IMR-90 (cell line): ENCODE measurements around the gene CLEC16A. TPM values are rescaled to one million over a fixed set of nuclear protein-coding genes. Genes with fewer than 3 reads are reported as not detected.

ENCODE experiments used
- ATAC-seq: fragments of 200-7000 bp; cut with Tn5 transposase; 2 replicates; pipeline ENCODE4 v1.9.1; 2020; ENCODE audit warnings: low read depth, mild to moderate bottlenecking, moderate library complexity
- BruUV-seq: library from RNA; stranded (reverse); fragments of 400-500 nt; replicated peaks from 2 replicates; lab custom pipeline; 2021; lab: Mats Ljungman, UMichigan
- CTCF ChIA-PET: fragments of 300-600 bp; formaldehyde crosslinking; extraction: SDS; loops from one replicate; lab custom pipeline; 2021; ENCODE audit warnings: antibody characterized with exemption; lab: Yijun Ruan, JAX
- POLR2A ChIA-PET: fragments of 300-600 bp; sonication (Branson Sonifier 250); formaldehyde crosslinking; loops from one replicate; lab custom pipeline; 2022; ENCODE audit warnings: antibody characterized with exemption; ENCODE audit not compliant: unreplicated experiment; lab: Charles Lee
- DNase-seq: peaks from one replicate; pipeline ENCODE4 v3.0.0; 2013
- H2AFZ ChIP-seq: replicated peaks from 2 replicates; pipeline ENCODE3; 2013; ENCODE audit warnings: low read length, mild to moderate bottlenecking; ENCODE audit not compliant: poor library complexity
- H2AK5ac ChIP-seq: 2 replicates; pipeline ENCODE4 v1.6.1; 2013; ENCODE audit warnings: low read depth, low read length, inconsistent platforms
- H2AK9ac ChIP-seq: replicated peaks from 2 replicates; pipeline ENCODE3; 2013; ENCODE audit warnings: mild to moderate bottlenecking, low read depth, low read length, moderate library complexity; ENCODE audit not compliant: poor library complexity
- H2BK120ac ChIP-seq: 2 replicates; pipeline ENCODE4 v1.6.1; 2013; ENCODE audit warnings: low read depth, low read length, inconsistent platforms
- H2BK15ac ChIP-seq: 3 replicates; pipeline ENCODE4 v1.6.1; 2013; ENCODE audit warnings: low read depth, low read length, inconsistent platforms
- H2BK20ac ChIP-seq: 2 replicates; pipeline ENCODE4 v1.6.1; 2013; ENCODE audit warnings: low read depth, mild to moderate bottlenecking, inconsistent platforms, low read length, moderate library complexity
- H2BK5ac ChIP-seq: 2 replicates; pipeline ENCODE4 v1.6.1; 2013; ENCODE audit warnings: mild to moderate bottlenecking, low read depth, low read length, inconsistent platforms; ENCODE audit not compliant: poor library complexity, severe bottlenecking
- H3K14ac ChIP-seq: replicated peaks from 2 replicates; pipeline ENCODE4 v1.6.1; 2013; ENCODE audit warnings: low read depth, low read length, inconsistent platforms
- H3K18ac ChIP-seq: 2 replicates; pipeline ENCODE4 v1.6.1; 2013; ENCODE audit warnings: low read depth, low read length, control low read depth
- H3K23ac ChIP-seq: 2 replicates; pipeline ENCODE4 v1.6.1; 2013; ENCODE audit warnings: low read depth, low read length, inconsistent platforms
- H3K27ac ChIP-seq: 2 replicates; pipeline ENCODE4 v1.5.1; 2013; ENCODE audit warnings: mild to moderate bottlenecking, control low read depth, low read length; ENCODE audit not compliant: insufficient read depth
- H3K27me3 ChIP-seq: 2 replicates; pipeline ENCODE4 v1.6.1; 2013; ENCODE audit warnings: low read length; ENCODE audit not compliant: control insufficient read depth, insufficient read depth
- H3K36me3 ChIP-seq: 2 replicates; pipeline ENCODE4 v1.6.1; 2013; ENCODE audit warnings: low read length, mixed read lengths; ENCODE audit not compliant: control insufficient read depth, insufficient read depth
- H3K4ac ChIP-seq: 2 replicates; pipeline ENCODE4 v1.6.1; 2013; ENCODE audit warnings: low read depth, low read length, inconsistent platforms
- H3K4me1 ChIP-seq: 2 replicates; pipeline ENCODE4 v1.6.1; 2013; ENCODE audit warnings: low read length, mixed read lengths; ENCODE audit not compliant: control insufficient read depth, insufficient read depth
- H3K4me2 ChIP-seq: 2 replicates; pipeline ENCODE4 v1.6.1; 2013; ENCODE audit warnings: low read depth, mild to moderate bottlenecking, control low read depth, low read length, moderate library complexity
- H3K4me3 ChIP-seq: 2 replicates; pipeline ENCODE4 v1.5.1; 2013; ENCODE audit warnings: low read depth, mild to moderate bottlenecking, control low read depth, low read length, moderate library complexity; ENCODE audit not compliant: insufficient read depth
- H3K56ac ChIP-seq: 2 replicates; pipeline ENCODE4 v1.6.1; 2013; ENCODE audit warnings: low read length, inconsistent platforms; ENCODE audit not compliant: insufficient read depth; ENCODE audit errors: extremely low read depth
- H3K79me1 ChIP-seq, 2 experiments: 2 replicates each; pipeline ENCODE4 v1.6.1; 2013; ENCODE audit warnings: low read length in 2 of 2, inconsistent platforms in 1 of 2, low read depth in 1 of 2
- H3K9ac ChIP-seq: 2 replicates; pipeline ENCODE4 v1.6.1; 2013; ENCODE audit warnings: low read depth, low read length, control low read depth
- H3K9me1 ChIP-seq: 2 replicates; pipeline ENCODE4 v1.6.1; 2013; ENCODE audit warnings: low read length, inconsistent platforms; ENCODE audit not compliant: insufficient read depth
- H3K9me3 ChIP-seq: 2 replicates; pipeline ENCODE4 v1.6.1; 2013; ENCODE audit warnings: low read length; ENCODE audit not compliant: control insufficient read depth, insufficient read depth
- H4K20me1 ChIP-seq: 2 replicates; pipeline ENCODE4 v1.6.1; 2013; ENCODE audit warnings: low read length, inconsistent platforms; ENCODE audit not compliant: insufficient read depth
- H4K5ac ChIP-seq: 2 replicates; pipeline ENCODE4 v1.6.1; 2013; ENCODE audit warnings: mild to moderate bottlenecking, low read depth, low read length, control low read depth
- H4K8ac ChIP-seq, 2 experiments: 2 replicates each; pipeline ENCODE4 v1.6.1; 2013; ENCODE audit warnings: low read depth in 2 of 2, low read length in 2 of 2, control low read depth in 1 of 2, inconsistent platforms in 1 of 2
- H4K91ac ChIP-seq: 2 replicates; pipeline ENCODE4 v1.6.1; 2013; ENCODE audit warnings: low read depth, low read length, inconsistent platforms; ENCODE audit not compliant: insufficient read depth
- BHLHE40 ChIP-seq: fragments of 150-350 bp; IDR thresholded peaks from 2 replicates; pipeline ENCODE4 v1.6.1; 2016; ENCODE audit warnings: mild to moderate bottlenecking, low read depth, low read length
- CEBPB ChIP-seq: IDR thresholded peaks from 2 replicates; pipeline ENCODE4 v1.6.1; 2012; ENCODE audit warnings: low read depth, low read length, improper control_type of control experiment
- CHD1 ChIP-seq: IDR thresholded peaks from 2 replicates; pipeline ENCODE4 v1.6.1; 2012; ENCODE audit warnings: low read depth, low read length, improper control_type of control experiment
- ELK1 ChIP-seq: fragments of 150-350 bp; IDR thresholded peaks from 2 replicates; pipeline ENCODE4 v1.6.1; 2016; ENCODE audit warnings: low read depth, mild to moderate bottlenecking, low read length, moderate library complexity, borderline replicate concordance
- FOS ChIP-seq: fragments of 150-350 bp; IDR thresholded peaks from 2 replicates; pipeline ENCODE4 v1.6.1; 2016; ENCODE audit warnings: low read depth, low read length
- MAFK ChIP-seq: IDR thresholded peaks from 2 replicates; pipeline ENCODE4 v1.6.1; 2012; ENCODE audit warnings: low read depth, low read length, improper control_type of control experiment
- MXI1 ChIP-seq: IDR thresholded peaks from 2 replicates; pipeline ENCODE4 v1.6.1; 2012; ENCODE audit warnings: low read depth, mild to moderate bottlenecking, low read length, moderate library complexity, borderline replicate concordance
- NFE2L2 ChIP-seq: fragments of 150-350 bp; IDR thresholded peaks from 2 replicates; pipeline ENCODE4 v1.6.1; 2016; ENCODE audit warnings: low read depth, mild to moderate bottlenecking, low read length
- POLR2A ChIP-seq: IDR thresholded peaks from 2 replicates; pipeline ENCODE4 v1.6.1; 2012; ENCODE audit warnings: mild to moderate bottlenecking, low read depth, low read length
- RAD21 ChIP-seq: IDR thresholded peaks from 2 replicates; pipeline ENCODE4 v1.6.1; 2012; ENCODE audit warnings: low read length, improper control_type of control experiment
- RCOR1 ChIP-seq: IDR thresholded peaks from 2 replicates; pipeline ENCODE4 v1.6.1; 2012; ENCODE audit warnings: mild to moderate bottlenecking, low read length, improper control_type of control experiment; ENCODE audit not compliant: insufficient replicate concordance
- RFX5 ChIP-seq: IDR thresholded peaks from 2 replicates; pipeline ENCODE4 v1.8.0; 2012; ENCODE audit warnings: low read depth, mild to moderate bottlenecking, low read length, moderate library complexity
- SMC3 ChIP-seq: fragments of 150-350 bp; IDR thresholded peaks from 2 replicates; pipeline ENCODE4 v1.6.1; 2016; ENCODE audit warnings: low read depth, mild to moderate bottlenecking, antibody characterized with exemption, low read length, moderate library complexity
- USF2 ChIP-seq: fragments of 150-350 bp; IDR thresholded peaks from 2 replicates; pipeline ENCODE4 v1.6.1; 2017; ENCODE audit warnings: mild to moderate bottlenecking, antibody characterized with exemption, low read length, low read depth
- WGBS, 2 experiments: methylation state at CpG; one replicate each; pipeline versions ENCODE4 v1.1.5 to v1.1.7; 2013; ENCODE audit warnings: missing lambda C conversion rate in 2 of 2; ENCODE audit not compliant: insufficient read length in 1 of 2; ENCODE audit errors: extremely low coverage in 2 of 2; 5-methylcytosine and 5-hydroxymethylcytosine counted together
- dilution Hi-C: fragments of 300-500 bp; cut with HindIII; formaldehyde crosslinking; loops from one replicate; pipeline ENCODE4 v1.14.3; 2018; ENCODE audit warnings: low sequenced_read_pairs; ENCODE audit not compliant: unreplicated experiment
- in situ Hi-C: fragments of 300-500 bp; cut with MboI; formaldehyde crosslinking; loops from 3 replicates; pipeline ENCODE4 v1.14.3; 2019; ENCODE audit warnings: low sequenced_read_pairs, inconsistent platforms, mixed read lengths
- intact Hi-C: fragments of 100-400 bp; cut with micrococcal nuclease; formaldehyde crosslinking; loops from 2 replicates; pipeline ENCODE4 v1.10.0; 2022
- polyA plus RNA-seq, 3 experiments: library from polyadenylated mRNA; depleted of rRNA; stranded (reverse); fragments of >200 nt; gene quantifications; 2 replicates each; pipeline ENCODE4 v1.2.3, GENCODE V29; 2012; ENCODE audit warnings: low replicate concordance in 1 of 3
- total RNA-seq: library from RNA; depleted of rRNA; stranded (reverse); fragments of >200 nt; gene quantifications from 2 replicates; pipeline ENCODE4 v1.2.3, GENCODE V29; 2012

CLEC16A gene
- total and polyA plus RNA-seq, 2 of the 4 experiments (the other 2 are of a cell fraction): 15.9 to 16.5 TPM

- no peak overlapping the region for H3K56ac ChIP-seq
- H3K36me3 ChIP-seq: no peaks in the 10 kb centered on the region
- H3K27ac ChIP-seq: no peak overlapping the region
- no peak overlapping the region for H2BK15ac ChIP-seq
- H3K4me2 ChIP-seq: no peak overlapping the region
- no peak overlapping the region for H3K18ac ChIP-seq
- ChIA-PET POLR2A (no interaction called here), CTCF (no interaction called here)
- no peaks in the 10 kb centered on the region for H3K9me1 ChIP-seq
- WGBS, 2 experiments: 43% methylated on average over 30 of the region's 46 CpGs; no CpG with 5 or more reads in 1 of the 2 experiments
- no peak overlapping the region for H3K9ac ChIP-seq
- H4K5ac ChIP-seq: no peak overlapping the region
- no peak for TF ChIP-seq FOS
- TF ChIP-seq CEBPB: no peak
- no peak for TF ChIP-seq RCOR1
- TF ChIP-seq RAD21: no peak
- TF ChIP-seq ELK1: no peak
- no peak for TF ChIP-seq NFE2L2
- TF ChIP-seq RFX5: no peak
- no peak for TF ChIP-seq USF2
- no peak for TF ChIP-seq CHD1
- TF ChIP-seq SMC3: no peak
- no peak for TF ChIP-seq MAFK
- no peak for TF ChIP-seq BHLHE40
- TF ChIP-seq POLR2A: no peak
- no peak for TF ChIP-seq MXI1
- no peak overlapping the region for H3K4me3 ChIP-seq
- no peak overlapping the region for H2BK20ac ChIP-seq
- no peak overlapping the region for H2BK5ac ChIP-seq
- no peak overlapping the region for H2BK120ac ChIP-seq
- H3K4me1 ChIP-seq: no peaks in the 10 kb centered on the region
- H4K91ac ChIP-seq: no peak overlapping the region
- peaks cover 18% of the 10 kb centered on the region for H3K27me3 ChIP-seq
- dilution Hi-C loops (no loop called here), in situ Hi-C loops (loop anchor here (25.0 kb wide), 1 partner anchor 645 kb away; no protein-coding TSS in a partner anchor), intact Hi-C loops (no loop called here)
- peaks cover 6% of the 10 kb centered on the region for H3K9me3 ChIP-seq
- no peak overlapping the region for H3K23ac ChIP-seq
- no peaks in the 10 kb centered on the region for H3K79me1 ChIP-seq
- no peak for DNase-seq
- ATAC-seq: no peak
- no peak overlapping the region for H2AK5ac ChIP-seq
- no peak overlapping the region for H2AFZ ChIP-seq
- no peak overlapping the region for H3K4ac ChIP-seq
- no peak overlapping the region for H2AK9ac ChIP-seq
- no peaks in the 10 kb centered on the region for H4K20me1 ChIP-seq
- BruUV-seq: no TSS peak
- H4K8ac ChIP-seq: no peak overlapping the region
- no peak overlapping the region for H3K14ac ChIP-seq
These were observed 37.2 kb upstream of the CLEC16A start for GRCh38 chr16:10906914-10907756.
